HG02870 (cell line): ENCODE measurements around the gene CDH4.

Experiments used
- ATAC-seq: cut with Tn5 transposase; IDR thresholded peaks from one replicate; pipeline ENCODE4 v1.9.1; 2021; ENCODE audit warnings: mild to moderate bottlenecking, moderate library complexity; ENCODE audit not compliant: unreplicated experiment

Gene CDH4

DNA sequence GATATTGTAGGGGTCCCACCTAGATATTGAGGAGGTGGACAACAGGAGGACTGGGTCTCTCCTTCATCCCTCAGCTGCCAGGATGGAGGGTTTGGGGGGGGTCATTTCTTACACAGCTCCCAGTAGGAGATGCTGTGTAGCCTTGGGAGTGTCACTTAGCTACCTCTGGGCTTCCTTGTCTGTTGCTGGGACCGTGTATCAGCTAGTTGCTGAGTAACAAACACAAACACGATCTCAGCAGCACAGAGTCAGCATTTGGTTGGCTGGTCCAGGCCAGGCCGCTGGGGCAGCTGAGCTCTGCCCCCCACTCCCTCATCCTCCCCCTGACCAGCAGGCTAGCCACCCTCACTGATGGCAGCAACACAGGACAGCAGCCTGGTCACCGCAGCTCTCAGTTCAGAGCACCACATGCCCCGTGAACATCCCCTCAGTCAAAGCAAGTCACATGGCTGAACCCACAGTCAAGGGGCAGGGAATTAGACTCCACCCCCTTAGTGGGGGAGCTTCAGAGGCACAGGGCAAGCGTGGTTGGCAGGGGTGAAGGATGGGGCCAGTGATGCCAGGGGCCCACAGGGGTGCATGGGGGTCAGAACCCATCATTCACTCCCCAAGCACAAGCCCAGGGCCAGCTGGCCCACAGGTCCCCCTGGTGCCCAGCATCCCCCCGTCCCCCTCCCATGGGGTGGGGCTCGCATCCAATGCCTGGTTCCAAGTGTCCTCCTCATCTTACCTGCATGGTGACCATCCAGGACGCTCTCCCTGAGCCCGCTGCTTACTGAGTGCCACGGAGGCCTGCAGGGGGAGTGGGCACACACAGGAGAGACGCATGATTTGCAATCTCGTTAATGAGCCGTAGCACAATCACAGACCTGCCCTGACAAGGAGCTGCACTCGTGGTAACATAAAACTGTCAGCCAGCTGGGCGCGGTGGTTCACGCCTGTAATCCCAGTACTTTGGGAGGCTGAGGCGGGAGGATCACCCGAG lies 701.3 kb downstream of the CDH4 start:
- no peak for ATAC-seq

DNA sequence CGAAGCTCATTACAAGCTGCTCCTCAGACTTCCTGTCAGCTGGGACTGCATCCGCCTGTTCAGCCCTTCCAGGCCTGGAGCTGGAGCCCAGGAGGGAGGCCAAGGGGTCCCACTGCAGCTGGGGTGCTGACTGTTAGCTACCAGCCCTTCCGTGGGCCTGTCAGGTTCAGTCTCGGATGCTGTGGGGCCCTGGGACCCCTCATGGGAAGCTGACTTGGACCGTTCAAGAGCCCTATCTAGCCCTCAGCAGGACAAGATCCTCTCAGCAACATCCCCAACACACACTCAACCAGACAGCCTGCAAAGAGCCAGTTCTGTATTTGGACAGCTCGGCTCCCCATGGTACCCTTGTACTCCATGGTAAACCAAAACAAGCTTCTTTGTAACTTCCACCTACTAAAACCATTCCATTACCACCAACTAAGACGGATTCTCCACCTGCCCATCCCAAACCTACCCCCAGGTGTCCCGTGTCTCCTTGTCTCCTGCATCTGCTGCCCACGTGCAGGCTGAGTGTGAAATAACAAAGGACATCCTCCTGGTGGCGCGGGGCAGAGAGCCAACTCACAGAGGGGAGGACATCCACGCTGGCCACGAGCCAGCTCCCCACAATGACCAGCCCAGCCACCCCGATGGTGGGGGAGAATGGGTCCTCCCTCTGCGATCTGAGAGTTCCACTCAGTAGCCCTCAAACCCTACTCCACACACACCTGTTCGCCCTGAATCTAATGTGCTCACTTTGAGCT lies 702.4 kb downstream of the CDH4 start:
- ATAC-seq: no peak

DNA sequence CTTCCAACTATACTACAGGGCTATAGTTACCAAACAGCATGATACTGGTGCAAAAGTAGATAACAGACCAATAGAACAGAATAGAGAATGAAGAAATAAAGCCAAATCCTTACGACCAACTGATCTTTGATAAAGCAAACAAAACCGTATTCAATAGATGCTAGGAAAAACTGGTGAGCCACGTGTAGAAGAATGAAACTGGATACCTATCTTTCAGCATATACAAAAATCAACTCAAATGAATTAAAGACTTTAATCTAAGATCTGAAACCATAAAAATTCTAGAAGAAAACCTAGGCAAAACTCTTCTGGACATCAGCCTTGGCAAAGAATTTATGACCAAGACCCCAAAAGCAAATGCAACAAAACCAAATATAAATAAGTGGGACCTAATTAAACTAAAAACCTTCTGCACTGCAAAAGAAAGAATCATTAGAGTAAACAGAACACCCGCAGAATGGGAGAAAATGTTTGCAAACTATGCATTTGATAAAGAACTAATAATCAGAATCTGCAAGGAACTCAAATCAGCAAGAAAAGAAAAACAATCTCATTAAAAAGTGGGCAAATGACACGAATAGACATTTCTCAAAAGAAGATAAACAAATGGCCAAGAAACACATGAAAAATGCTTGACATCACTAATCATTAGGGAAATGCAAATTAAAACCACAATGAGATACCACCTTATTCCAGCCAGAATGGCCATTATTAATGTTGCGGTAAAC lies 703.8 kb downstream of the CDH4 start:
- no peak for ATAC-seq

DNA sequence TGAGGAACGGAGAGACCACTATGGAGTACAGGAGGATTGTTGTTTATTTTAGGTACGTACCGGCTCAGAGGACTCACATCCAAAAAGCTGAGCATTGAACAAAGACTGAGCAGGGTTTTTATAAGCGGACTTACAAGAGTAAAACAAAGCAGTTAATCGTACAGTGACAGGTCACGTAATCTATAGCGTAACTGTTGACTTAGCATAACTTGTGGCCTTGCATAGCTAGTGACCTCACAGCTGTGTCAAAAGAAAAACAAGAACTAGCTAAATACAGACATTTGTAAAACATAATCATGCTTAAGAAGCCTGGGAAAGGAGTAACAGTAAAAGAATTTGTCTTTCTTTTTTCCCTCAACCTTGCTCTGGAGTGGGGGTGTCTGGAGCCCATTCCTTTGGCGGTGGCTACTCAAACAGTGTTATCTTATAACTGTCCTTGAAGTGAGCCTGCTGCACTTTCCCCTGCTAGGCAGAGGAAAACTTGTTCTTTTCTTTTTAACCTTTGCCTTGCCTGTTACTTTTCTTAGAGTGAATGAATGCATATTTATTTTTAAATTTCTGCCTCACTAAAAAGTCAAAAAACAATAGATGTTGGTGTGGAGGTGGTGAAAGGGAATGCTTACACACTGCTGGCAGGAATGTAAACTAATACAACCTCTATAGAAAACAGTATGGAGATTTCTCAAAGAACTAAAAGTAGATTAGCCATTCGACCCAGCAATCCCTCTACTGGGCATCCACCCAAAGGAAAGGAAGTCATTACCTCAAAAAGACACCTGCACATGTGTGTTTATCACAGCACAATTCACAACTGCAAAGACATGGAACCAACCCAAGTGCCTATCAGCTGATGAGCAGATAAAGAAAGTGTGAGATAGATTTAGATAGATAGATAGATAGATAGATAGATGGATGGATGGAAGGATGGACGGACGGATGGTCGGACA lies 704.6 kb downstream of the CDH4 start:
- no peak for ATAC-seq

DNA sequence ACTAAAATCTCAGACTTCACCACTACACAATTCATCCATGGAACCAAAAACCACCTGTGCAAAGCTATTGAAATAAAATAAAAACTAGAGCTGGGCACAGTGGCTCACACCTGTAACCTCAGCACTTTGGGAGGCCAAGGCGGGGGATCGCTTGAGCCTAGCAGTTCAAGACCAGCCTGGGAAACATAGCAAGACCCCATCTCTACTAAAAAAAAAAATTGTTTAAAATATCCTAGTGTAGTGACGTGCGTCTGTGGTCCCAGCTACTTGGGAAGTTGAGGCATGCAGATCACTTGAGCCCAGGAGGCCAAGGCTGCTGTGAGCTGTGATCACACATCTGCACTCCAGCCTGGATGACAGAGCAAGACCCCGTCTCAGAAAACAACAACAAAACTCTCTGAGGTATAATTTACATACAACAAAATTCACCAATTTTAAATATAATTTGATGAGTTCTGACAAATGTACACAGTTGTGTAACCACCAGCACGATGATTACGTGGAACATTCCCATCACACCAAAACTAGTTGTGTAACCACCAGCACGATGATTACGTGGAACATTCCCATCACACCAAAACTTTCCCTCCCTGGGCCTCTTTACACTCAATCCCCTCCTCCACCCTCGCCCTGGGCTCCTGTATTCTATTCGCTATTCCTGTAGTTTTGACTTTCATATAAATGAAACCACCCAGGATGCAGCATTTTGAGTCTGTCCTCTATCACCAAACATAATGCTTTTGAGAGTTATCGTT lies 706.1 kb downstream of the CDH4 start:
- no peak for ATAC-seq

DNA sequence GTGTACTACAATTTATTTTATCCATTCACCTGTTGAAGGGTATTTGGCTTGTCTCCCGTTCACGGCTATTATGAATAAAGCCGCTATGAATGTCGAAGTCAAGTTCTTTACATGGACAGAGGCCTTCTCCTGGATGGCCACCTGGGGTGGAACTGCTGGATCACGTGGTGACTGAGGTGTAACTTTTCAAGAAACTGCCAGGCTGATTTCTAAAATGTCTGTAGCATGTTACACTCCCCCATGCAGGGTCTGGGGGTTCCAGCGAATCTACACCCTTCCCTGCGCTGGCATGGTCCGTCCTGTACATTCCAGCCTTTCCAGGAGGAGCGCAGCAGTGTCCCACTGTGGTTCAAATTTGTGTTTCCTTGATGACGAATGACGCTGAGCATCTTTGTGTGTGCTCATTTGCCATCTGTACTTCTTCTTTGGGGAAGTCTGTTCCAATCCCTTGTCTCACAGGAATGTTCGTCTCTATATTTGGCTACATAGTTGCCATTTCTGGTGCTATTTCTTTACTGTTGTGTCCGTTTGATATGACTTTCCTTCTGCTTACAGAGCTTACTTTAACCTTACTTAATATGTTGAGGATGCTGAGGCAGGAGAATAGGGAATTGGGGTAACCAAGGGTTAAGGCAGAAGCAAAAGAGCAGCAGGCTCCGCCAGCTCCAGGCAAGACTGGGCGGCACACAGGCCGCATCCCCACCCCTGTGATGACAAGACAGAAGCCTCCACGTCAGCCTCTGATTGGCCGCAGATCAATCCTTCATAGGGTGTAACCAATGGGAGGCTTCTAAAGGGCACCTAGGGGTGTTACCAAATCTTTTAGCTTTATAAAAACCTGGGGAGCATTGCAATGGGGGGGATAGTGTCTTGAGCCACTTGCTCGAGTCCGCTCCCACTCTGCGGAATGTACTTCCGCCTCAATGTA lies 707.0 kb downstream of the CDH4 start:
- ATAC-seq: no peak

DNA sequence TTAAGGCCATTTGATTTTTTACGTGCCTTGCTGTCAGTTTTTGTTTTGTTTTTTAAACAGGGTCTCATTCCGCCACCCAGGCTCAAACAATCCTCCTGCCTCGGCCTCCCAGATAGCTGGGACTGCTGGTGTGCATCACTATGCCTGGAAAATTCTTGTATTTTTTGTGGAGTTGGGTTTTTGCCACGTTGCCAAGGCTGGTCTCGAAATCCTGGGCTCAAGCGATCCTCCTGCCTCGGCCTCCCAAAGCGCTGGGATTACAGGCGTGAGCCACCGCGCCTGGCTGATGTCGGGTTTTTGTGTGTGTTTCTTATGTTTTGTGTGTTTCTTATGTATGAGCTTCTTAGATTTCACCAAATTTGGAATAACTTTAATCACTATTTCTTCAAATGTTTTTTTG lies 708.8 kb downstream of the CDH4 start:
- ATAC-seq: no peak

DNA sequence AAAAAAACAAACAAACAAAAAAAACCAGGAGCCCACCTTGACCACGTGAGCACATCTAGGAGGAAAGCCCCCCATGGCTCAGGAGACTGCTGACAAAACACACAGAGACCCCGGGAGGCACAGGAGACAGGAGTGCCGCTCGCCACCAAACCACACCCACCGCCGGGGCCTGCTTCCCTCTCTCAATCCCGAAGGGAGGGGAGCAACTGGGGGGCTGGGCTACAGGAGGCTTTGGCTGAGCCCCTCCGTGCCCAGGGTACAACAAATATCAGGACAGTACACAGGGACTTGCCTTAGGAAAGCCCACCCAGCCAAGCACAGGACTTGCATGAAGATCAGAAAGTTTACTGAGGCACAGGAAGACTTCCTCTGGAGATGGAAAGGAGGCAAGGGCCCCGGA lies 711.1 kb downstream of the CDH4 start:
- ATAC-seq: no peak

DNA sequence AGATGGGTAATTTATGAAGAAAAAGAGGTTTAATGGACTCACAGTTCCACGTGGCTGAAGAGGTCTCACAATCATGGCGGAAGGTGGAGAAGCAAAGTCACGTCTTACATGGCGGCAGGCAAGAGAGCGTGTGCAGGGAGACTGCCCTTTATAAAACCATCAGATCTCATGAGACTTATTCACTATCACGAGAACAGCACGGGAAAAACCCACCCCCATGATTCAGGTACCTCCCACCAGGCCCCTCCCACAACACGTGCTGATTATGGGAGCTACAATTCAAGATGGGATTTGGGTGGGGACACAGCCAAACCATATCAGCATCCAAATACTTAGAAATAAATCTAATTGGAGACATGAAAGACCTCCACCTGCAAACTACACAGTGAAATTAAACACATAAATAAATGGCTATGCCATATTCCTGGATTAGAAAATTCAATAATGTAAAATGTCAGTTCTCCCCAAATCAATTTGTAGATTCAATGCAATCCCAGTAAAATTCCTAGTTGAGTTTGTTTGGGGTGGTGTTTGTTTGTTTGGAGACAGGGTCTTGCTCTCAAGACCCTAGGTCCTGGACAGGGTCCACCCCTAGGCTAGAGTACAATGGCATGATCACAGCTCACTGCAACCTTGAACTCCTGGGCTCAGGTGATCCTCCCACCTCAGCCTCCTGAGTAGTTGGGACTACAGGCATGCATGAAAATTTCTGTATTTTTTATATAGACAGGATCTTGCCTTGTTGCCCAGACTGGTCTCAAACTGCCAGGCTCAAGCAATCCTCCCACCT lies 712.0 kb downstream of the CDH4 start:
- ATAC-seq: no peak

DNA sequence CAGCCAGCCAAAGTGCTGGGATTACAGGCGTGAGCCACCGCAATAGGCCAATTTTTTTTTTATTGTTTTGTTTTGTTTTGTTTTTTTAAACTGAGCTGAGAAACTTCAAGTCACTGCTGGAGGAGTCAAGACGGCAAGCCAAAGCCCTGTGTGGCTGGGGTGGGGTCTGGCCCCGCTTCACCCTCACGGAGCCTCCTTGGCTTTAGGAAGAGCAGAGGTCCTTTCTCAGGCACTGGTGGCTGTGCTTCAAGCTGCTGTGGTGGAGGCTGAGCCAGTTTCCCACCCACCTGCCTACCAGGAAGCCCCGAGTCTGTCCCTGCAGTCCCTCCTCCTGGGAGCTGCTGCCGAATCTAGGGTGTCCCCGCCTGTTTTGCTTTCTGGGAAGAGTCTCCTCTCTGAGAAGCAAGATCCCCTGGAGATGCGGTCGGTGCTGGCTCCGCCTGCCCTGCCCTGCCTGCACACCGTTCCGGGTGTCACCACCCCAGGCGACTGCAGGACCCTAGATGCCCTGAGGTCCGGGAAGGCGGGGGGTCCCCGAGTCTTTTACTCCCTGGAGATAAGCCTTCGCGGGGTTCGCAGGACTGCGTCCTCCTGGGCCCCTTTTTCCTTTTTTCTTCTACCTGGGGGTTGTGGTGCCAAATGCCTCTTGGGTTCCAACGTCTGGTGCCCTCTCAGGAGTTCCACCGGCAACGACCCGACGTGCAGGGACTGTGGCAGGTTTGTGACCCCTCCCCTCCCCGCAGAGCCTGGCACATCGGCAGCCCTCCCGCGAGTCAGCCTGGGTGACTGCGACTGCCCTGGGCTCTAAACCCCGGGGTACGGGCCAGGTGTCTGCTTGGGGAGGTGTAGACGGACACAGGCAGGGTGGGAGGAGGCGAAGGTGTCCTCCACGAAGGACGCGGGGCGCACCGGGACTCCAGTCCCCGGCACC lies 712.9 kb downstream of the CDH4 start:
- no peak for ATAC-seq

DNA sequence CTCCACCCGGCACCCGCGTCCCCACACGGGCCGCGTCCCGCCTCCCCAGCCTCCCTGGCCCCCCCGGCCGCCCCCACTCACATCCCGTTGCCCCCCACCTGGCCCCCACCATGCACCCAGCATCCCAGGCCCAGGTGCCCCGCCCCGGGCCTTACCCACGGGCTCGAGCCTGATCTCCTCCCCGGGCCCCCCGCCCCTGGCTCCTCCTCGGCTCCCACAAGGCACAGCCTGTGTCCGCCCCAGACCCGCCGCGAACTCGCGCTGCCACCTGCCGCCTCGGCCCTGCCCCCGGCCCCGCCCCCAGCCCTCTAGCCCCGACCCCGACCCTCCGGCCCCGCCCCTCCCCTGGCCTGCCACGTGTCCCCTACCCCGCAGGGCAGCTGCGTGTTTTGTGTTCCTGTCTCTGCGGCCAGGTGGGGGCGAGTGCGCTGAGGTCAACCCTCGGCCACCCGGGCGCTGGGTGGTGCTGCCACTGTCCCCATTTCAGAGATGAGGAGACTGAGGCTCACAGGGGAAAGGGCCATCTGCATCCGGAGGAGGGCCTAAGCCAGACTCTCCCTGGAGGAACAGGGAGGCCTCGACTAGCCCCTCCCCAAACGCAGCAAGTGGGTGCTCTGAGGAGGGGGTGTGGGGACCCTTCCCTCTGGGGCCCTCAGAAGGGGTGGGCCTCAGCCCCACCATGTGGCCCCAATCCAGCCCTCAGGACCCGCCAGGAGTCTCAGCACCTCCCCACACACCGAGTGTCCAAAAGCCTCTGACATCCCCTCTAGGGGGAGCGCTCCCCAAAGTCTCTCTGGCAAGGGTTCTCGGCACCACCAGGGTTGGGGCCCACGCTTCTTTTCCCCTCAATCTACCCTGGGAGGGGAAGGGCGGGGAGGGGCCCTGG lies 713.8 kb downstream of the CDH4 start:
- no peak for ATAC-seq

DNA sequence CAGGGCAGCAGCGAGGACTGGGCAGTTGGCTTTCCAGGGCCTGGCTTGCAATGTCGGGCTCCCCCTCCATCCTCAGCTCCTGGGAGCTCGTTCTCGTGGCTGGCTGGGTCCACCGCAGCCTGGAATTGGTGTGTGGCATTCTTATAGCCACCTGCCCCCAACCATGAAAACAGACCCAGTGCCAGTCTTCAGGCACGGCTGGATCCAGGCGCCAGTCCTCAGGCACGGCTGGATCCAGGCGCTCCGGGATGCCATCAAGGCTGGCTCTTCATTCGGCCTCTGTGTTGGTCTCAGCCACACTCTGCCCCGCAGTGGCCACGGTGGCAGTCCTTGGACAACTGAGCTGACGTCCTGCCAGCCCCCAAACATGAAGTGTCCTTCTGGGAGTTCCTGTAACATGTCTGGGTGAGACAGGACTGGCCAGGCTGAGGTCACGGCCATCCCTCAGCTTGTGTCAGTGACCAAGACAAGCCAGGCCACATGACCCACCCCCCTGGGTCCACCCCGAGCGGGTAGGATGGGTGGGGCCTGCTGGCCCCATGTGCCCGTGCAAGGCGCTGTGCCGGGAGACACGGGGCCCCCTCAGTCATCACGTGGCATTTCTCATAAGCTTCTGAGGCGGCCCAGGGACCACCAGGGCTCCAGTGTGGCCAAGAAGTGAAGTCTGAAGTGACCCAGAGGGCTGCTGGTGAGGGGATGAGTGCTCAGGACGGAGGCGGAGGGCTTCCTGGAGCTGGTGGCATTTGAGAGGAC lies 714.6 kb downstream of the CDH4 start:
- ATAC-seq: no peak

DNA sequence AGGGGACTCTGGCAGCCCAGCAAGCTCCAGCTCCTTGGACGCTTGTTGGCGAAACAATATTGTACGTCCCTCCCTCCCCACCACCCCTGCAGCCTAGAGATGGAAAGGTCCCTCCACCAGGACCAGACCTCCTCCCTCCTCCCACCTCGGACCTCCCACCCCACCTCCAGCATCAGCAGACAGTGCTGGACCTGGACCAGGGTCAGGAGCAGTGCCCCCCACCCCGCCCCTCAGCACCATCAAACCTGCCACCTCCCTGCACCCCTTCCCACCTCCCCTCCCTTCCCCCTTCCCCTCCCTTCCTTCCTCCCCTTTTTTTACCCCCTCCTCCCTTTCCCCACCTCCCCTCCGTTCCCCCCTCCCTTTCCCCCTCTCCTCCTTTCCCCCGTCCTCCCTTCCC lies 715.2 kb downstream of the CDH4 start:
- no peak for ATAC-seq

DNA sequence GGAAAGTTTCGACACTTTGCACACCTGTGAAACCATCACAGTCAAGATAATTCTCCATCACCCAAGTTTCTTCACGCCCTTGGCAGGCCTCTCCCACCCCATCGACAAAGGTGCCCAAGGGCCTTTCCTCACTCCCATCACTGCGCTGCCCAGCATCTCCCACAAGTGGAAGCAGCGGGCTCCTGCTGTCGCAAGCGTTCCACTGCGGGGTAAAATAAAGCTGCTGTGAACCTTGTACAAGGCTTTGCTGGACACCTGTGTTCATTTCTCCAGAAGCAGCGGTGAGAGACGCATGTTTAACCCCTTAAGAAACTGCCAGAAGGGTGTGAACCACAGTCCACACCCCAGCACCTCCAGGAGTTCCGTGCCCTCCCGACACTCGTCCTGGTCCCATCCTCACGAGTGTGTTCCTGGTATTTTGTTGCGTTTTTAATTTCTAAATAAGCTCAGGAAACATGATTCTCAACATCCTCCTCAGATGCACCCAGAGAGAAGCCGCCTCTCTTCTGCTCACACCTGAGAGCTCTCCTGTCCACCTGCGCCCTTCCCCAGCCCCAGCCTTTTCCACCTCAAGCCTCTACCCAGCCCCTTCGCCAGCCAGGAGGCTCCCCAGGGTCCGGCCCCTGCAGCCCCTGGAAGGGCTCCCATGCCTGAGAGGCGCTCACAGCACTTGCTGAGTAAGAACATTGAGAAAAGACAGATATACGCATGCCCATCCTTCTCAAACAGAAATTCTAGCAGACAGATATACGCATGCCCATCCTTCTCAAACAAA lies 716.2 kb downstream of the CDH4 start:
- ATAC-seq: no peak
